A549 (cell line): ENCODE measurements around the gene SMG1.
"Not testable (repeated sequence)": the region's sequence is repeated elsewhere in the genome, so short reads cannot be mapped to it uniquely, and the experiment has no call there.

ENCODE experiments used
- POLR2A ChIP-seq: IDR thresholded peaks from 2 replicates; pipeline ENCODE4 v1.6.1; 2012; ENCODE audit warnings: mild to moderate bottlenecking, low read length
- TF ChIP-seq, protein P1 (sequence below): fragments of >200 bp; sonication (Bioruptor Twin); formaldehyde crosslinking; IDR thresholded peaks from 3 replicates; pipeline ENCODE4 v1.5.1; 2016

- TF ChIP-seq, protein P1, sequence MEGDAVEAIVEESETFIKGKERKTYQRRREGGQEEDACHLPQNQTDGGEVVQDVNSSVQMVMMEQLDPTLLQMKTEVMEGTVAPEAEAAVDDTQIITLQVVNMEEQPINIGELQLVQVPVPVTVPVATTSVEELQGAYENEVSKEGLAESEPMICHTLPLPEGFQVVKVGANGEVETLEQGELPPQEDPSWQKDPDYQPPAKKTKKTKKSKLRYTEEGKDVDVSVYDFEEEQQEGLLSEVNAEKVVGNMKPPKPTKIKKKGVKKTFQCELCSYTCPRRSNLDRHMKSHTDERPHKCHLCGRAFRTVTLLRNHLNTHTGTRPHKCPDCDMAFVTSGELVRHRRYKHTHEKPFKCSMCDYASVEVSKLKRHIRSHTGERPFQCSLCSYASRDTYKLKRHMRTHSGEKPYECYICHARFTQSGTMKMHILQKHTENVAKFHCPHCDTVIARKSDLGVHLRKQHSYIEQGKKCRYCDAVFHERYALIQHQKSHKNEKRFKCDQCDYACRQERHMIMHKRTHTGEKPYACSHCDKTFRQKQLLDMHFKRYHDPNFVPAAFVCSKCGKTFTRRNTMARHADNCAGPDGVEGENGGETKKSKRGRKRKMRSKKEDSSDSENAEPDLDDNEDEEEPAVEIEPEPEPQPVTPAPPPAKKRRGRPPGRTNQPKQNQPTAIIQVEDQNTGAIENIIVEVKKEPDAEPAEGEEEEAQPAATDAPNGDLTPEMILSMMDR: not testable (repeated sequence)
- not testable (repeated sequence) for TF ChIP-seq POLR2A
Observed at GRCh38 chr16:18956658-18957241, 30.5 kb upstream of the SMG1 start.
